DMS79 treated with DMSO at 0.1 percent for 48 hours (cell line): ENCODE data around the gene MME.

ENCODE experiments used
- DNase-seq: peaks from one replicate; lab custom pipeline; 2025; lab: John Stamatoyannopoulos, UW

MME gene

GRCh38 chr3:155147588-155147987 is 67.5 kb downstream of the MME start:
- DNase-seq = no peak

GRCh38 chr3:155149494-155149893 is 69.4 kb downstream of the MME start:
- no peak for DNase-seq

GRCh38 chr3:155153242-155154186 is 73.4 kb downstream of the MME start:
- DNase-seq = no peak

- DNase-seq = no peak
Measured at GRCh38 chr3:155154255-155154654, 74.1 kb downstream of the MME start.

GRCh38 chr3:155158346-155159037 is 78.4 kb downstream of the MME start:
- no peak for DNase-seq

- no peak for DNase-seq
Measured at GRCh38 chr3:155159301-155159700, 79.2 kb downstream of the MME start.

GRCh38 chr3:155161640-155162292 is 81.6 kb downstream of the MME start:
- DNase-seq = no peak

GRCh38 chr3:155164306-155164705 is 84.2 kb downstream of the MME start:
- DNase-seq = no peak

- no peak for DNase-seq
Measured at GRCh38 chr3:155166441-155166840, 86.3 kb downstream of the MME start.

- no peak for DNase-seq
Measured at GRCh38 chr3:155169197-155169596, 89.1 kb downstream of the MME start.

GRCh38 chr3:155173771-155174170 is 93.7 kb downstream of the MME start:
- DNase-seq = no peak

GRCh38 chr3:155178810-155179436 is 98.8 kb downstream of the MME start:
- DNase-seq = no peak

GRCh38 chr3:155179437-155179827 is 99.3 kb downstream of the MME start:
- no peak for DNase-seq

GRCh38 chr3:155179966-155180757 is 100.0 kb downstream of the MME start:
- no peak for DNase-seq

- no peak for DNase-seq
Measured at GRCh38 chr3:155182467-155182866, 102.3 kb downstream of the MME start.

- no peak for DNase-seq
Measured at GRCh38 chr3:155184011-155184410, 103.9 kb downstream of the MME start.

- no peak for DNase-seq
Measured at GRCh38 chr3:155185631-155186071, 105.5 kb downstream of the MME start.

- DNase-seq = no peak
Measured at GRCh38 chr3:155188031-155188430, 107.9 kb downstream of the MME start.

GRCh38 chr3:155189478-155189877 is 109.4 kb downstream of the MME start:
- DNase-seq = no peak

- no peak for DNase-seq
Measured at GRCh38 chr3:155190691-155191090, 110.6 kb downstream of the MME start.
